HCT116 (cell line): ENCODE measurements around the gene NEURL1. TPM values are rescaled to one million over a fixed set of nuclear protein-coding genes. Genes with fewer than 3 reads are reported as not detected.

Experiments
- ATAC-seq: fragments of 200-7000 bp; cut with Tn5 transposase; 2 replicates; pipeline ENCODE4 v1.9.1; 2020; ENCODE audit warnings: mild to moderate bottlenecking, moderate library complexity
- BruUV-seq: library from RNA; stranded (reverse); fragments of 400-500 nt; replicated peaks from 2 replicates; lab custom pipeline; 2021; lab: Mats Ljungman, UMichigan
- CTCF ChIA-PET: fragments of 300-600 bp; sonication (Branson Sonifier 250); formaldehyde crosslinking; loops from one replicate; lab custom pipeline; 2021; ENCODE audit warnings: antibody characterized with exemption; lab: Charles Lee
- POLR2A ChIA-PET: fragments of 300-600, 350-600 bp; sonication (Branson Sonifier 250); formaldehyde crosslinking; loops from one replicate; lab custom pipeline; 2021; ENCODE audit warnings: antibody characterized with exemption; lab: Charles Lee
- RAD21 ChIA-PET, 2 experiments: fragments of 300-600 bp; sonication (Branson Sonifier 250); formaldehyde crosslinking; loops; one replicate each; lab custom pipeline; 2023; ENCODE audit warnings: low total read pairs in 2 of 2; ENCODE audit not compliant: uncharacterized antibody in 2 of 2, unreplicated experiment in 2 of 2, low non-redundant PET in 1 of 2; lab: Charles Lee
- DNase-seq: peaks from one replicate; pipeline ENCODE4 v3.0.0-alpha.2; 2010; ENCODE audit warnings: low read depth, low spot score
- H2AFZ ChIP-seq: fragments of 200-600 bp; shearing (Covaris generic), sonication (generic); 2 replicates; pipeline ENCODE4 v1.6.1; 2017; ENCODE audit warnings: low read depth, mixed run types, mixed read lengths, antibody characterized with exemption, low read length; ENCODE audit not compliant: poor library complexity, severe bottlenecking
- H3K27ac ChIP-seq: 2 replicates; pipeline ENCODE4 v1.5.1; 2012; ENCODE audit warnings: low read depth, low read length
- H3K27me3 ChIP-seq: fragments of 200-600 bp; sonication (generic); 2 replicates; pipeline ENCODE4 v1.6.1; 2016; ENCODE audit warnings: mixed run types, low read length, mixed read lengths; ENCODE audit not compliant: insufficient read depth
- H3K36me3 ChIP-seq, 2 experiments: fragments of 200-500 bp in 1 of 2; fragments of 200-600 bp in 1 of 2; sonication (Bioruptor generic) in 1 of 2; sonication (generic) in 1 of 2; 2 replicates each; pipeline versions ENCODE4 v1.5.1 to v1.6.1; 2014 to 2016; ENCODE audit warnings: low read length in 2 of 2, inconsistent platforms in 1 of 2, mixed read lengths in 1 of 2, mixed run types in 1 of 2; ENCODE audit not compliant: insufficient read depth in 2 of 2, control insufficient read depth in 1 of 2
- H3K4me1 ChIP-seq, 2 experiments: fragments of 200-600 bp in 1 of 2; sonication (generic) in 1 of 2; 2 replicates each; pipeline versions ENCODE4 v1.5.1 to v1.6.1; 2012 to 2017; ENCODE audit warnings: low read length in 2 of 2, inconsistent platforms in 1 of 2, mild to moderate bottlenecking in 1 of 2, mixed read lengths in 1 of 2, mixed run types in 1 of 2, moderate library complexity in 1 of 2; ENCODE audit not compliant: insufficient read depth in 2 of 2, control insufficient read depth in 1 of 2
- H3K4me2 ChIP-seq: fragments of 200-600 bp; sonication (generic); 2 replicates; pipeline ENCODE4 v1.6.1; 2017; ENCODE audit warnings: mixed run types, low read length, mixed read lengths
- H3K4me3 ChIP-seq, 2 experiments: fragments of 200-600 bp in 1 of 2; sonication (generic) in 1 of 2; replicated peaks in 1 of 2; 2 replicates each; pipeline ENCODE4 v1.5.1; 2011 to 2016; ENCODE audit warnings: low read length in 2 of 2, control low read depth in 1 of 2, low read depth in 1 of 2, mild to moderate bottlenecking in 1 of 2, mixed read lengths in 1 of 2, mixed run types in 1 of 2
- H3K79me2 ChIP-seq: fragments of 200-600 bp; sonication (generic); 2 replicates; pipeline ENCODE4 v1.6.1; 2017; ENCODE audit warnings: mild to moderate bottlenecking, mixed run types, low read length, moderate library complexity, mixed read lengths; ENCODE audit not compliant: insufficient read depth
- H3K9ac ChIP-seq: fragments of 200-600 bp; sonication (generic); 2 replicates; pipeline ENCODE4 v1.6.1; 2016; ENCODE audit warnings: low read length, mixed read lengths
- H3K9me2 ChIP-seq: fragments of 200-600 bp; sonication (generic), shearing (Covaris generic); 2 replicates; pipeline ENCODE4 v1.6.1; 2017; ENCODE audit warnings: mixed run types, mild to moderate bottlenecking, moderate library complexity; ENCODE audit not compliant: insufficient read depth
- H3K9me3 ChIP-seq, 2 experiments: fragments of 200-500 bp in 1 of 2; fragments of 200-600 bp in 1 of 2; sonication (Bioruptor generic) in 1 of 2; sonication (generic) in 1 of 2; 2 replicates each; pipeline ENCODE4 v1.6.1; 2014 to 2017; ENCODE audit warnings: low read length in 2 of 2, mixed read lengths in 2 of 2, inconsistent platforms in 1 of 2, low read depth in 1 of 2, mild to moderate bottlenecking in 1 of 2, mixed run types in 1 of 2, moderate library complexity in 1 of 2; ENCODE audit not compliant: control insufficient read depth in 1 of 2, insufficient read depth in 1 of 2
- H4K20me1 ChIP-seq: fragments of 200-600 bp; sonication (generic), shearing (Covaris generic); 2 replicates; pipeline ENCODE4 v1.6.1; 2017; ENCODE audit warnings: mixed run types, mild to moderate bottlenecking, moderate library complexity; ENCODE audit not compliant: insufficient read depth
- CEBPB ChIP-seq: IDR thresholded peaks from 2 replicates; pipeline ENCODE4 v1.6.1; 2012; ENCODE audit warnings: low read depth
- EZH2phosphoT487 ChIP-seq: fragments of 200-600 bp; IDR thresholded peaks from 2 replicates; pipeline ENCODE4 v1.6.1; 2018; ENCODE audit warnings: antibody characterized with exemption, borderline replicate concordance
- RAD21 ChIP-seq: IDR thresholded peaks from 2 replicates; pipeline ENCODE4 v1.6.1; 2012; ENCODE audit warnings: low read depth, mild to moderate bottlenecking
- REST ChIP-seq: IDR thresholded peaks from 2 replicates; pipeline ENCODE4 v1.6.1; 2012; ENCODE audit warnings: low read depth
- TCF7L2 ChIP-seq: IDR thresholded peaks from 2 replicates; pipeline ENCODE4 v1.7.0; 2011; ENCODE audit warnings: borderline replicate concordance, inconsistent platforms; ENCODE audit not compliant: insufficient read depth, insufficient read length; ENCODE audit errors: extremely low read depth
- YY1 ChIP-seq: IDR thresholded peaks from 2 replicates; pipeline ENCODE4 v1.6.1; 2011; ENCODE audit warnings: low read length, low read depth, moderate library complexity, mild to moderate bottlenecking; ENCODE audit not compliant: insufficient replicate concordance; ENCODE audit errors: extremely low read depth
- intact Hi-C: fragments of 100-400 bp; cut with micrococcal nuclease; formaldehyde crosslinking; loops from 2 replicates; pipeline ENCODE4 v1.10.0; 2022
- total RNA-seq: library from RNA; stranded (reverse); gene quantifications from one replicate; pipeline ENCODE4 v1.2.1, GENCODE V29; 2021; ENCODE audit not compliant: unreplicated experiment

Gene NEURL1
- total RNA-seq, 1 experiment from 2014 or later = 1.4 TPM

DNA sequence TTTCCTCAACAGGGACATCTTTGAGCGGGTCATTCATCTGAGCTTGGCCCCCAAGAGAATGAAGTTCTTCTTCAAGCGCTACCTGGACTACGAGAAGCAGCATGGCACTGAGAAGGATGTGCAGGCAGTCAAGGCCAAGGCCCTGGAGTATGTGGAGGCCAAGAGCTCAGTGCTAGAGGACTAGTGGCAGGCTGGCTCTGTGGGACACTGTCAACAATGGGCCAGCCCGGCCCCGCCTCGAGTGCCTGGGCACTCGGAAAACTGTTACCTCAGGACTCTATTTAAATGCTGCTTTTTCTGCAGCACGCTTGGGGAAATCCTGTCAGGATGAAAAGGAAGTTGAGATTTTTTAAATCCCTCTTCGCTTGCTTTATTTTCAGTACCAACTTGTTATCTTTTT is 48.1 kb upstream of the NEURL1 start:
- Histone ChIP-seq H2AFZ (no peak overlapping the region), H3K79me2 (peaks cover 8% of the 10 kb centered on the region; the same call in 1 of the 2 replicates), H4K20me1 (no peaks in the 10 kb centered on the region), H3K36me3 (peaks cover 74 to 77% of the 10 kb centered on the region in 2 experiments), H3K4me1 (peaks cover 3 to 23% of the 10 kb centered on the region in 2 experiments; a peak in 3 of 4 replicates), H3K27ac (no peak overlapping the region), H3K9me3 (no peaks in the 10 kb centered on the region), H3K4me3 (no peak overlapping the region), H3K4me2 (no peak overlapping the region), H3K9ac (no peak overlapping the region), H3K27me3 (no peaks in the 10 kb centered on the region), H3K9me2 (no peaks in the 10 kb centered on the region)
- ChIA-PET POLR2A (no interaction called here), CTCF (no interaction called here), RAD21 (no interaction called here)
- ATAC-seq (no peak), DNase-seq (no peak)
- no TSS peak for BruUV-seq
- intact Hi-C loops = no loop called here
- no peak for TF ChIP-seq TCF7L2
- no peak for TF ChIP-seq YY1
- TF ChIP-seq CEBPB = no peak
- no peak for TF ChIP-seq EZH2phosphoT487
- TF ChIP-seq RAD21 = no peak
- TF ChIP-seq REST = no peak
